Stomach (tissue), 4 donors: ENCODE results near the gene PRLHR.

Experiments
- CTCF ChIP-seq, 7 experiments: fragments of 450-650 bp in 4 of 7; fragments of 200-600 bp in 3 of 7; sonication (generic) in 3 of 7; IDR thresholded peaks; one replicate each; pipeline ENCODE4 v1.5.1; 2016 to 2019; ENCODE audit warnings: antibody characterized with exemption in 7 of 7, control low read depth in 2 of 7, mild to moderate bottlenecking in 1 of 7
- POLR2A ChIP-seq, 4 donors: fragments of 450-650 bp; IDR thresholded peaks; one replicate each; pipeline ENCODE4 v1.6.1; 2016; ENCODE audit warnings: antibody characterized with exemption in 4 of 4, control low read depth in 2 of 4, mild to moderate bottlenecking in 1 of 4, moderate library complexity in 1 of 4
- POLR2AphosphoS5 ChIP-seq, 3 donors: sonication (generic); formaldehyde crosslinking; IDR thresholded peaks; one replicate each; pipeline ENCODE4 v1.6.1; 2016; ENCODE audit warnings: antibody characterized with exemption in 3 of 3

- TF ChIP-seq POLR2AphosphoS5 (IDR thresholded peaks at IDR 0.05), result no peak
- no peak for TF ChIP-seq POLR2A (IDR thresholded peaks at IDR 0.05)
- no peak for TF ChIP-seq CTCF (IDR thresholded peaks at IDR 0.05)
Observed at GRCh38 chr10:118564652-118565051, 30.8 kb downstream of the PRLHR start.
